Measurements from ENCODE around the gene FFAR2.

FFAR2 gene

GRCh38 chr19:35445826-35446593, 2.0 kb upstream of the FFAR2 start:
- H3K9me2 ChIP-seq (replicated peaks; ENCODE audit: control insufficient read depth, low read length): no peaks in the 10 kb centered on the region
- no peak overlapping the region for H3K4me3 ChIP-seq (ENCODE audit: low read length)
- no peaks in the 10 kb centered on the region for H3F3A ChIP-seq (ENCODE audit: control insufficient read depth, insufficient read depth)
- H3K4me2 ChIP-seq (ENCODE audit: low read length): no peak overlapping the region
- TF ChIP-seq EZH2phosphoT487 (IDR thresholded peaks at IDR 0.05; ENCODE audit: borderline replicate concordance, low read length) (no peak), CTCF (IDR thresholded peaks at IDR 0.05; ENCODE audit: low read depth, low read length, poor library complexity, severe bottlenecking) (no peak)
- H4K20me1 ChIP-seq (ENCODE audit: control insufficient read depth, insufficient read depth, low read depth, low read length): 0 out of 2 replicates have a peak, but pooled peaks cover 2% of the 10 kb centered on the region
- H3K79me2 ChIP-seq (ENCODE audit: control insufficient read depth, low read length): no peaks in the 10 kb centered on the region
- H3K27ac ChIP-seq (ENCODE audit: low read depth, low read length): no peak overlapping the region
- peaks cover 18% of the 10 kb centered on the region for H3K4me1 ChIP-seq (ENCODE audit: control insufficient read depth, low read length)
- peaks cover 60% of the 10 kb centered on the region for H3K27me3 ChIP-seq (ENCODE audit: control insufficient read depth, low read length)
- H3K36me3 ChIP-seq (ENCODE audit: control insufficient read depth, low read length): no peaks in the 10 kb centered on the region
- no peaks in the 10 kb centered on the region for H3K9me3 ChIP-seq (ENCODE audit: control insufficient read depth, insufficient read depth, low read length)

GRCh38 chr19:35449359-35450043, 1.4 kb downstream of the FFAR2 start:
- Histone ChIP-seq H3F3A (ENCODE audit: control insufficient read depth, insufficient read depth) (no peaks in the 10 kb centered on the region), H3K27me3 (ENCODE audit: control insufficient read depth, low read length) (peaks cover 73% of the 10 kb centered on the region), H3K4me3 (ENCODE audit: low read length) (no peak overlapping the region), H3K79me2 (ENCODE audit: control insufficient read depth, low read length) (no peaks in the 10 kb centered on the region), H4K20me1 (ENCODE audit: control insufficient read depth, insufficient read depth, low read depth, low read length) (0 out of 2 replicates have a peak, but pooled peaks cover 2% of the 10 kb centered on the region), H3K9me3 (ENCODE audit: control insufficient read depth, insufficient read depth, low read length) (no peaks in the 10 kb centered on the region), H3K4me2 (ENCODE audit: low read length) (no peak overlapping the region), H3K36me3 (ENCODE audit: control insufficient read depth, low read length) (no peaks in the 10 kb centered on the region), H3K27ac (ENCODE audit: low read depth, low read length) (no peak overlapping the region), H3K9me2 (replicated peaks; ENCODE audit: control insufficient read depth, low read length) (no peaks in the 10 kb centered on the region), H3K4me1 (ENCODE audit: control insufficient read depth, low read length) (peaks cover 9% of the 10 kb centered on the region; the same call in 1 of the 2 replicates)
- TF ChIP-seq EZH2phosphoT487 (IDR thresholded peaks at IDR 0.05; ENCODE audit: borderline replicate concordance, low read length) (no peak), CTCF (IDR thresholded peaks at IDR 0.05; ENCODE audit: low read depth, low read length, poor library complexity, severe bottlenecking) (no peak)

DNA sequence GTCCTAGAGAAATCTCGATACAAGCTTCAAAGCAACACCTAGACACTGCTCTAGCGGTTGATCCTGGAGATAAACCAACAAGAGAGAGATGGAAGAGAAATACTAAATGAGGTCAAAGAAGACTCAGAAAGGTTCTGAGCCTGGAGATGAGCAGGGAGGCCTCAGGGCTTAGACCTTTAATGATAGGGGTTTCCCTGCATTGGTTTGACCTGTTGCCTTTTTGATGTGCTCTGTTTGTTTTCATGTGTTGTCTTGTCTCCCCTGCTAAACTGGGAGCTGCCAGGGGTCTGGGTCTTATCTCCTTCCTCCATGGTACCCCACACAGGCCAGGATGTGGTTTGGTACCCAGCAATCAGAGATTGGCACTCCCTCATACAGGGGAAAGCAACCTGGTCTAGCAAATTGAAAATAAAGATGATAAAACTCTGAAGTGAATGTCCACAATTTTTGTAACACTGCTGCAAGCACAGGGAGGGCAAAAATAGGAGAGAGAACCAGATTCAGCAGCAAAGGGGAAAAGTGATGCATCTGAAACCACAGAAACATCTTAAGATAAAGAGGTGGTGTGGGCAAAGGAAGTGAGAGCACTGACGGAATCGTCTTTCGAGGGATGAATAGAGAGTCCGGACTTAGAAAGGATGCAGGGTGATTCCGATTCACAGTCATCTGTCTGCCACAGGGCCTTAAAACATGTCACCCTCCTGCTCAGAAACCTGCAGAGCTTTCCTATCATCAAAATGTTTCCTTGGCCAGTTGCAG, 3.5 kb downstream of the FFAR2 start:
- H3K27me3 ChIP-seq (ENCODE audit: control insufficient read depth, low read length): peaks cover 70% of the 10 kb centered on the region
- H3K4me3 ChIP-seq (ENCODE audit: low read length): no peak overlapping the region
- H3K27ac ChIP-seq (ENCODE audit: low read depth, low read length): no peak overlapping the region
- TF ChIP-seq CTCF (IDR thresholded peaks at IDR 0.05; ENCODE audit: low read depth, low read length, poor library complexity, severe bottlenecking): no peak
- no peak for TF ChIP-seq EZH2phosphoT487 (IDR thresholded peaks at IDR 0.05; ENCODE audit: borderline replicate concordance, low read length)
- H3K79me2 ChIP-seq (ENCODE audit: control insufficient read depth, low read length): no peaks in the 10 kb centered on the region
- no peak overlapping the region for H3K4me2 ChIP-seq (ENCODE audit: low read length)
- H3K4me1 ChIP-seq (ENCODE audit: control insufficient read depth, low read length): peaks cover 9% of the 10 kb centered on the region; the same call in 1 of the 2 replicates
- H3F3A ChIP-seq (ENCODE audit: control insufficient read depth, insufficient read depth): no peaks in the 10 kb centered on the region
- H3K9me2 ChIP-seq (replicated peaks; ENCODE audit: control insufficient read depth, low read length): no peaks in the 10 kb centered on the region
- H4K20me1 ChIP-seq (ENCODE audit: control insufficient read depth, insufficient read depth, low read depth, low read length): 0 out of 2 replicates have a peak, but pooled peaks cover 2% of the 10 kb centered on the region
- no peaks in the 10 kb centered on the region for H3K9me3 ChIP-seq (ENCODE audit: control insufficient read depth, insufficient read depth, low read length)
- H3K36me3 ChIP-seq (ENCODE audit: control insufficient read depth, low read length): no peaks in the 10 kb centered on the region

Data from DOHH2 (cell line).